ENCODE results near the gene MTX1.
A peak's percentile ranks its signal among the peaks of the same experiment; 100 is the strongest.
"Not testable (repeated sequence)": the region's sequence is repeated elsewhere in the genome, so short reads cannot be mapped to it uniquely, and the experiment has no call there.

Gene MTX1, protein sequence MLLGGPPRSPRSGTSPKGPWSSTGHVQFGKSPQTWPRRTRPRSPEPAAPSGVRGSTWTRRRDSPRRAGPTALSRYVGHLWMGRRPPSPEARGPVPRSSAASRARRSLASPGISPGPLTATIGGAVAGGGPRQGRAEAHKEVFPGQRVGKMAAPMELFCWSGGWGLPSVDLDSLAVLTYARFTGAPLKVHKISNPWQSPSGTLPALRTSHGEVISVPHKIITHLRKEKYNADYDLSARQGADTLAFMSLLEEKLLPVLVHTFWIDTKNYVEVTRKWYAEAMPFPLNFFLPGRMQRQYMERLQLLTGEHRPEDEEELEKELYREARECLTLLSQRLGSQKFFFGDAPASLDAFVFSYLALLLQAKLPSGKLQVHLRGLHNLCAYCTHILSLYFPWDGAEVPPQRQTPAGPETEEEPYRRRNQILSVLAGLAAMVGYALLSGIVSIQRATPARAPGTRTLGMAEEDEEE

DNA sequence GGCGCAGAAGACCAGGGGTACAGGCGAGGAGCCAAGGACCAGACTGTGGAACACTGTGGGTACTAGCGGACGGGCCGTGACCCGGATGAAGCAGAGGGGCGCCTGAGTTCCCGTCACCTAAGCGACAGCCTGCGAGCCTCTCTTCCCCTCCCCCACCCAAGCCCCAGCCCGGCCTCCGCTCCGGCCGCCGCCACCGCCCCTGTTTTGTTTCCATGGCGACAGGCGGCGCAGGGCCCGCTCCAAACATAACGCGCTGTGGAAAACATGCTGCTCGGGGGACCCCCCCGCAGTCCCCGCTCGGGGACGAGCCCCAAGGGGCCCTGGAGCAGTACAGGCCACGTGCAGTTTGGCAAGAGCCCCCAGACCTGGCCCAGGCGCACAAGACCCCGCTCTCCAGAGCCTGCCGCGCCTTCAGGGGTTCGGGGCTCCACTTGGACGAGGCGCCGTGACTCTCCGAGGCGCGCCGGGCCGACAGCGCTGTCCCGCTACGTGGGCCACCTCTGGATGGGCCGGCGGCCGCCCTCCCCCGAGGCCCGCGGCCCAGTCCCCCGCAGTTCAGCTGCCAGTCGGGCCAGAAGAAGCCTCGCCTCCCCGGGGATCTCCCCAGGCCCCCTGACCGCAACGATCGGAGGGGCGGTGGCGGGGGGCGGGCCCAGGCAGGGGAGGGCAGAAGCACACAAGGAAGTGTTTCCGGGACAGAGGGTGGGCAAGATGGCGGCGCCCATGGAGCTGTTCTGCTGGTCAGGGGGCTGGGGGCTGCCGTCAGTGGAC is at the start of gene MTX1:
Gene MTX1, plus strand, starts transcription at position 155 of the 771 bp plus-strand sequence. Its CDS starts 110 bp downstream, at position 265.
- DNase-seq = peak; percentile 76

- no peak for DNase-seq
These were observed 49.5 kb upstream of the MTX1 start for GRCh38 chr1:155158991-155159390.

DNA sequence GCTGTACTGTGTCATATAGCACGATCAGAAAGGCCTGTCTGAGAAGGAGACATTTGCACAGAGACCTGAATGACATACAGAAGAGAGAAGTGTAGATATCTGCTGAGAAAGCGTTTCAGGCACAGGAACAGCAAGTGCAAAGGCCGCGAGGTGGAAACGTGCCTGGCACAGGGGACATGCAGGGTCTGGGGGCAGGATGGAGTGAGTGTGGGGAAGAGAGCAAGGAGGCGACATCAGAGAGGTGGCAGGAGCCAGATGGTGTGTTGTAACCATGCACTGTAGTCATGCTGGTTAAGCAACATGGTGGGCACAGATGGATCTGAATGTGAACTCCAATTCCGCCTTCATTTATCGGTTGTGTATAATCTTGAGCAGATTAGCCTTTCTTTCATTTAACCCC is 48.4 kb upstream of the MTX1 start:
- no peak for DNase-seq

- DNase-seq = not testable (repeated sequence)
These were observed 45.9 kb upstream of the MTX1 start for GRCh38 chr1:155162631-155163030.

DNA sequence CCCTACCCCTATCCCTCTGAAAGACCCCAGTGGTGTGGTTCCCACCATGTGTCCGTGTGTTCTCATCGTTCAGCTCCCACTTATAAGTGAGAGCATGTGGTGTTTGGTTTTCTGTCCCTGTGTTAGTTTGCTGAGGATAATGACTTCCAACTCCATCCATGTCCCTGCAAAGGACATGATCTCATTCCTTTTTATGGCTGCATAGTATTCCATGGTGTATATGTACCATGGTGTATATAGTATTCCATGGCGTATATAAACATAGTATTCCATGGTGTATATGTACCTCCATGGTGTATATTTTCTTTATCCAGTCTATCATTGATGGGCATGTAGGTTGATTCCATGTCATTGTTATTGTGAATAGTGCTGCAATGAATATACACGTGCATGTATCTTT is 44.7 kb upstream of the MTX1 start:
- not testable (repeated sequence) for DNase-seq

GRCh38 chr1:155164625-155165024 is 43.9 kb upstream of the MTX1 start:
- not testable (repeated sequence) for DNase-seq

- no peak for DNase-seq
These were observed 42.4 kb upstream of the MTX1 start for GRCh38 chr1:155166051-155166470.

DNA sequence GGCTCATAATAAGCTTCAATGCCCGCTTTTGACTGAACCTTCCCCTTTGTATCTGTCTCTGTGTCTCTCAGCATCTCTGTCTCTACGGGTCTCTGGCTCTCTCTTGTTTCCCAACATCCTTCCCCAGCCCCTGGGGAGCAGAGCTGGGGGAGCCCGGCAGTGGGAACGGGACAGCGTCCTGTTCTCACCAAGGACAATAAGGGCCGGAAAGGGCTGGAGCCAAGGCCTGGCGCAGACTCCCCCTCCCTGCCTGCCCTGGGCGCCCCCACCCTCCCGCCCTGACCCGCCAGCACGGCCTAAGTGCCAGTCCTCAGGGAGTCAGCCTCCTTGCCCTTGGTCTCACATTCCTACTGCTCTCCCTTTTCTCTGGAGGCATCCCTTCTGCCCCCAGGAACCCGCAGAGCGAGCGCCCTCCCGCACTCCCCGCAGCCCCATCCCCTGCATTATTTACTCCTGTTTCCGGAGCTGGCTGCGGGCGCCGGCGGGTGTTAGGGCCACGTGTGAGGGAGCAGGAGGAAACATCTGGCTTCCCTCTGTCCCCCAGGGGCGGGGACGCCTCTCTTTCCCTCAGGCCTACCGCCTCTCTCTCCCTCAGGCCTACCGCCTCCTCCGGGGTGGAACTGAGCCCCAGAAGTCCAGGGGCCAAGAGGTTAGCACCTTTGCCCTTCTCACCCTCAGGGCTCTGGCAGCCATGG is 41.9 kb upstream of the MTX1 start:
- no peak for DNase-seq

DNA sequence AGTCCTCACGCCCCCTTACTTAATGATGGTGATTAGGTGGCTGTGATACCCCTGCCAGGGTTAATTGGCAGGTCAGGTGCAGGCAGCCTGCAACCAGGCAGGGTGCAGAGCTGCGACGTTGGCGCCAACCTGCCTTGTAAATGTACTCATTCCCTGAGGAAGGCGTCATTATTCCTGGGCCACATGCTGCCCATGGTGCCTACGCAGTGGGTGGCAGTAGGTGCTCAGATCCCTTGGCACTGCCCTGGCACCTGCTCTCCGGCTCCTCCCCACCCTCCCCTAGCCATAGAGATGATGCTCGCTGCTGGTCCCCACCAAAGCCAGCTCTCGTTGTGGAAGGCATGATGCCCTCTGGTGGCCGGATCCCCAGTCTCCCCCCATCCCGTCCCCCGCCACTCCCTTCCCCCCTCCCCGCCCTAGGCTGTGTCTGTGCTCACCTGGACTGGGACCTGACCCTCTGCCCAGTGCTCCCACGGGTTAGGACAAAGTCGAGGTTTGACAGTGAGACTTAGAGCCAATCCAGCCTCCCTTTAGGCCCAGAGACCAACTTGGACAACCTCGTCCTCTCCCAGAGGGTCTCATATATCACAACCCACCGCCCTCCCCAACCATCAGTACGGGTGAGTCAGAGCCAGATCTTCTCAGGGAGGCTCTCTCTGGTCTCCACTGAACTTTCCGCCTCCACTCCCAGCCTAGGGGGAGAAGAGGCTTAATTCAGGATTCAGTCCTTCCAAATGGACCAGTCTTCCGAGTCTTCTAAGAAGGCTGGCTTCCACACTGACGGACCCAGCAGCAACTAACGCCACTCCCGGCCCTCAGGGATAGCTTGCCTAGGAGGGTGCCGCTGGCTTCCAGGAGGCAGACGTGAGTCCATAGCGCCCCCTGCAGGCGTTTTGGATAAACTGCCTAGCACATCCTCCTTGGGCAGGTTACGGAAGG is 41.1 kb upstream of the MTX1 start:
- DNase-seq = peak; percentile 63

- not testable (repeated sequence) for DNase-seq
These were observed 40.4 kb upstream of the MTX1 start for GRCh38 chr1:155168105-155168445.

DNA sequence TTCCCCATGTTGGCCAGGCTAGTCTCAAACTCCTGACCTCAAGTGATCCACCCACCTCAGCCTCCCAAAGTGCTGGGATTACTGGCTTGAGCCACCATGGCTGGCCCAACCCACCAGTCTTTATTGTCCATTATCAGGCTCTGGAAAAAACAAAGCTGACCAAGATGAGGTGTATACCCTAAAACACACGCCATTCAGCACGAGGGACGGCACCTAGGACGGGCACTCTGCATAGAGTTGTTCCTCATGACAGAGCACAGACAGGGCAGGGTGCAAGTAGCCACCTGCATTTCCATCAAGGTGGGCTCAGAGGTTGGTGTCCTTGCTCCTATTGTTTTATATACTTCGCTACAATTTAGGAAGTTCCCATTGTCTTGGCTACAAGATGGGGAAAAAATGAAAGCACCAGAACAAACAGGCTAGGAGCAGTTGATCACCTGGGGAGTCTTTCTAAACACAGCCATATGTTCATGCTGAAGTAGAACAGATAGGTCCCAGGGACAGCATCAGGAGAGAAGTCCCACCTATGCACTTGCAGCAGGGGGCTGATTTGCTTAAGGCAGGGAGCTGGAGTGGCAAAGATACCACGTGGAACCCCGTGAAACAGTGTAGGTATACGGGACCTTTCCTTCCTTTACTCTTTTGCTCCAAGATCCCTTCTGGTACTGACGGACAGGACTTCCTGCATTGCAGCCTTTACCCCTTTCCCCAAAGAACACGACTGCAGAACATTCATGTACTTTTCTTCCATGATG is 39.9 kb upstream of the MTX1 start:
- DNase-seq = no peak

DNA sequence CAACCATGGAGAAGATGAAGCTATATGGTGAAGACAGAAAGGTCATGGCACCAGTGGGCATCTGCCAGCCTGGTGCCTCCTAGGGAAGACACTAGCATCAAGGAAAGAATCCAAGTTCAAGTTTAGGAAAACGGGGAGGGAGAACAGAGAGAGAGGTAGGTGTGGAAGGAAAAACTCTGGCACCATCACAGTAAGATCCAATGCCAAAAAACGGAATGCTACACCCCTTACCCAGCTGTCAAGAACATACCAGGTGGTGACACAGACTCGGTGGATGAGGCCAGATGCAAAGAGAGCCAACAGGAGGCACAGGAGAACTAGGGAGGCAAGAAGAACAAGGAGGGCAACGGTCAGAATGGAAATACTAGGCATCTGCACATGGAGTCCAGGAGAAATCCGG is 39.0 kb upstream of the MTX1 start:
- DNase-seq = no peak

GRCh38 chr1:155170101-155170785 is 38.3 kb upstream of the MTX1 start:
- DNase-seq = no peak

GRCh38 chr1:155170806-155171205 is 37.7 kb upstream of the MTX1 start:
- DNase-seq = no peak

DNA sequence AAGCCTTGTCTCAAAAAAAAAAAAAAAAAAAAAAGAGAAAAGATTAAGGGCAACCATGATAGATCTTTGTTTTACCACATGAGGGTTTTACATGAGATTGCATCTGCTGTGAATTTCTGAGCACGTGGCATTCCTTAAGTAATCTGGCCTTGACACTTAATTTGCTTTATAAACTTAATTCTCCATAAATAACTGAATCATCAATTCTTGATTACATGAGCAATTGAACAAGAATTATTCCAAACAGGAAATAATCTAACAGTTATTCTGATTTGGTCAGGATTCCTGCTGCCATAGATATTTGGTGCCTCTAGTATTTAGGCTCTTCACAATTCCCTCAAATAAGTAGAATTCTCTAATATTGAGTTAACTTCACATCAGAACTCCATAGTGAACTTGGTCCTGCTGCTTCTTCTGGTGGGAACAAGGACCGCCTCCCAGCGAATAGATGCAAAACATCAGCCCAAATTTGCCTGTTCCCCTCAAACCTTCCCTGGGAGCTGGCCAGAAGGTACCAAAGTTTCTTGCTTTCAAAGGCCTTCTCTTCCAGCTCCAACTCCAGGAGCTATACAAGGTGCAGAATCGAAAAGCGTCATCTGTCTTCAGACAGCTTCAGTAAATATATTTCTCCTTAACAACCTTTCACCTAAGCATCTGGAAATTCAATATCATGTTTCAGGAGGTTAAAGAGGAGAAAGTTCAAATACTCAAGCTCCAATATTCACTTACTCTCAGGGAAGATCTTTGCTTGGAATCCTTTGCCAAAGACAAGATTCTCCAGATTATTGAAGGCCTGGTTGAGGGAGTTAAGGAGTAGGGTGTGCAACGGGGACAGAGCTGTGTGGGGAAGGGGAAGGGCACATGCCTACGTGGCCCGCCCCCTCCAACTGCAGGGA is 36.4 kb upstream of the MTX1 start:
- DNase-seq = no peak

GRCh38 chr1:155172732-155173477 is 35.6 kb upstream of the MTX1 start, which contains the start of gene KRTCAP2:
TSS of gene KRTCAP2 (minus strand) at chr1:155173304. CDS start at chr1:155173224, 80 bp downstream.
- DNase-seq = peak; percentile 95

DNA sequence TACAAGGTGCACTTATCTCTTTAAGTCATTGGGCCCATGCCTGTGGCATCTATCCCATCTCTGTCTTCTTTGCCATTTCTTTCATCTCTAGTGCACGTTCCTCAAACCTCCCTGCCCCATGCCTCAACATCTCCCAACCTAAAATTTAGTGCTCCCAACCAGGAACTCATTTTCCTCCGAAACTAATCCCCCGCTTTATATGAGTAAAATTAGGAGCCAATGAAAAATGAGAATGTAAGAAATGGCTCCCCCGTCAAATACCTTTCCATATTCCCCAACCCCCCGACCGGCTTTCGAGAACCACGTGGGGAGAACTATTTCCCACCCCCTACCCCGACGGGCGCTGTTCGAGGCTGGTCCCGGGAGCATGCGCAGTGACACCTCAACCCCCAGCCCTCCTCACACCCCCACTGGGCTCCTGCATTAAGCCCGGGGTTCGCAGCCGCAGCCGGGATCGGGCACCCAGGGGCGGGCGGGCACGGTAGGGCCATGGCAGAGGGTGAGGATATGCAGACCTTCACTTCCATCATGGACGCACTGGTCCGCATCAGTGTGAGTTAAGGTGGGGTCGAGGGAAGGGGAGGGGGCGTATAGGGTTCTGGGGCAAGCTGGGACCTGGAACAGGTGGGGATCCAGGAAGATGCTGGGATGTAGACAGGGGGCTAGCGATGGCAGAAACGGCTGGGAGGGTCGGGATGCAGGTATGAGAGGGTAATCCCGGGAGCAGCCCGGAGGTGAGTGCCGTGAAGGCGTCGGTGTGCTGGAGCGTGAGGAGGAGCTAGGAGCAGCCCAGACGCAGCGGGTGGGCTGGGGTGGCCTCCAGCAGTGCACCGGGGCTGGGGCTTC is 34.8 kb upstream of the MTX1 start, which contains the start of gene TRIM46:
Gene TRIM46, plus strand, starts transcription at position 372 of the 846 bp plus-strand sequence. Its CDS starts 118 bp downstream, at position 490.
- DNase-seq = peak; percentile 78

Measured in NK-92 treated with Interleukin-12 subunit alpha and Interleukin-12 subunit beta, amount 100 ng/mL, for 24 hours (cell line).